H9 (cell line): ENCODE results near the gene DIAPH3. TPM values are rescaled to one million over a fixed set of nuclear protein-coding genes. Genes with fewer than 3 reads are reported as not detected.
A peak's percentile ranks its signal among the peaks of the same experiment; 100 is the strongest.

Source experiments
- DNase-seq: peaks from one replicate; pipeline ENCODE4 v3.0.0-alpha.2; 2017
- H2AFZ ChIP-seq: one replicate; pipeline ENCODE4 v1.6.1; 2013; ENCODE audit warnings: mild to moderate bottlenecking, low read length, control low read depth, moderate library complexity
- H2AK5ac ChIP-seq: 2 replicates; pipeline ENCODE4 v1.6.1; 2013; ENCODE audit warnings: low read length, control low read depth, mixed read lengths; ENCODE audit not compliant: insufficient read length
- H2BK120ac ChIP-seq: one replicate; pipeline ENCODE4 v1.6.1; 2013; ENCODE audit warnings: low read depth, mild to moderate bottlenecking, low read length, control low read depth, inconsistent platforms; ENCODE audit not compliant: poor library complexity, severe bottlenecking
- H2BK12ac ChIP-seq: 2 replicates; pipeline ENCODE4 v1.6.1; 2013; ENCODE audit warnings: low read length, control low read depth, mixed read lengths, low read depth; ENCODE audit not compliant: insufficient read length
- H2BK15ac ChIP-seq: 2 replicates; pipeline ENCODE4 v1.6.1; 2013; ENCODE audit warnings: low read depth, low read length, control low read depth
- H2BK20ac ChIP-seq: one replicate; pipeline ENCODE4 v1.6.1; 2013; ENCODE audit warnings: low read depth, mild to moderate bottlenecking, low read length, control low read depth, inconsistent platforms; ENCODE audit not compliant: poor library complexity, severe bottlenecking
- H2BK5ac ChIP-seq: 2 replicates; pipeline ENCODE4 v1.6.1; 2013; ENCODE audit warnings: low read length, control low read depth, mixed read lengths; ENCODE audit not compliant: insufficient read length
- H3K14ac ChIP-seq: 2 replicates; pipeline ENCODE4 v1.6.1; 2013; ENCODE audit warnings: low read length, control low read depth; ENCODE audit not compliant: insufficient read depth
- H3K18ac ChIP-seq: 2 replicates; pipeline ENCODE4 v1.6.1; 2013; ENCODE audit warnings: low read depth, mild to moderate bottlenecking, mixed read lengths, low read length, control low read depth; ENCODE audit not compliant: insufficient read length
- H3K23ac ChIP-seq: 2 replicates; pipeline ENCODE4 v1.6.1; 2013; ENCODE audit warnings: low read length, control low read depth, mixed read lengths, low read depth; ENCODE audit not compliant: insufficient read length
- H3K23me2 ChIP-seq: 2 replicates; pipeline ENCODE4 v1.6.1; 2013; ENCODE audit warnings: low read depth, mild to moderate bottlenecking, mixed read lengths, low read length, control low read depth; ENCODE audit not compliant: insufficient read length, poor library complexity, severe bottlenecking
- H3K27ac ChIP-seq: 2 replicates; pipeline ENCODE4 v1.5.1; 2013; ENCODE audit warnings: low read length, control low read depth, mixed read lengths, low read depth; ENCODE audit not compliant: insufficient read length
- H3K27me3 ChIP-seq: 2 replicates; pipeline ENCODE4 v1.6.1; 2013; ENCODE audit warnings: low read length, control low read depth, inconsistent platforms; ENCODE audit not compliant: insufficient read depth
- H3K4ac ChIP-seq: 2 replicates; pipeline ENCODE4 v1.6.1; 2013; ENCODE audit warnings: low read depth, mild to moderate bottlenecking, control low read depth, inconsistent platforms, low read length, moderate library complexity
- H3K4me1 ChIP-seq: 2 replicates; pipeline ENCODE4 v1.6.1; 2013; ENCODE audit warnings: low read length, control low read depth, inconsistent platforms; ENCODE audit not compliant: insufficient read depth
- H3K4me2 ChIP-seq: 2 replicates; pipeline ENCODE4 v1.6.1; 2013; ENCODE audit warnings: low read length, control low read depth, mixed read lengths; ENCODE audit not compliant: insufficient read length, insufficient read depth
- H3K56ac ChIP-seq: 2 replicates; pipeline ENCODE4 v1.6.1; 2013; ENCODE audit warnings: low read depth, mild to moderate bottlenecking, mixed read lengths, low read length, control low read depth; ENCODE audit not compliant: insufficient read length
- H3K79me1 ChIP-seq: 2 replicates; pipeline ENCODE4 v1.6.1; 2013; ENCODE audit warnings: low read depth, mild to moderate bottlenecking, moderate library complexity, low read length, control low read depth, inconsistent platforms; ENCODE audit not compliant: insufficient read depth, poor library complexity, severe bottlenecking
- H3K79me2 ChIP-seq: 2 replicates; pipeline ENCODE4 v1.6.1; 2013; ENCODE audit warnings: low read length, control low read depth, inconsistent platforms; ENCODE audit not compliant: insufficient read depth
- H3K9ac ChIP-seq: 2 replicates; pipeline ENCODE4 v1.6.1; 2013; ENCODE audit warnings: low read length, control low read depth, mixed read lengths; ENCODE audit not compliant: insufficient read length; ENCODE audit errors: extremely low read depth
- H3K9me3 ChIP-seq: one replicate; pipeline ENCODE4 v1.6.1; 2013; ENCODE audit warnings: low read depth, low read length, inconsistent platforms; ENCODE audit not compliant: control insufficient read depth
- H3T11ph ChIP-seq: one replicate; pipeline ENCODE4 v1.6.1; 2013; ENCODE audit warnings: mild to moderate bottlenecking, low read length, control low read depth, inconsistent platforms
- H4K20me1 ChIP-seq: one replicate; pipeline ENCODE4 v1.6.1; 2013; ENCODE audit not compliant: control insufficient read depth, insufficient read length, insufficient read depth
- H4K5ac ChIP-seq: 2 replicates; pipeline ENCODE4 v1.6.1; 2013; ENCODE audit warnings: low read depth, mild to moderate bottlenecking, mixed read lengths, low read length, control low read depth; ENCODE audit not compliant: insufficient read length
- H4K8ac ChIP-seq: replicated peaks from 2 replicates; pipeline ENCODE4 v1.6.1; 2013; ENCODE audit warnings: low read length, control low read depth, mixed read lengths, low read depth; ENCODE audit not compliant: insufficient read length
- H4K91ac ChIP-seq: 2 replicates; pipeline ENCODE4 v1.6.1; 2013; ENCODE audit warnings: low read depth, mild to moderate bottlenecking, moderate library complexity, mixed read lengths, low read length, control low read depth; ENCODE audit not compliant: insufficient read length
- H3K27ac Mint-ChIP-seq, 3 experiments: 2 replicates in 2 of 3; 3 replicates in 1 of 3; pipeline ENCODE4 v1.8.0; 2020 to 2021; ENCODE audit warnings: mixed read lengths in 3 of 3, mild to moderate bottlenecking in 1 of 3, moderate library complexity in 1 of 3
- H3K27me3 Mint-ChIP-seq: 2 replicates; pipeline ENCODE4 v1.8.0; 2021; ENCODE audit warnings: low read depth, mild to moderate bottlenecking, moderate library complexity, mixed read lengths
- H3K36me3 Mint-ChIP-seq, 3 experiments: 2 replicates in 2 of 3; 3 replicates in 1 of 3; pipeline ENCODE4 v1.8.0; 2020 to 2021; ENCODE audit warnings: low read depth in 3 of 3, mixed read lengths in 3 of 3; ENCODE audit not compliant: insufficient read depth in 1 of 3
- H3K4me1 Mint-ChIP-seq, 2 experiments: 2 replicates each; pipeline ENCODE4 v1.8.0; 2020; ENCODE audit warnings: mixed read lengths in 2 of 2
- H3K4me3 Mint-ChIP-seq, 2 experiments: 2 replicates in 1 of 2; 3 replicates in 1 of 2; pipeline ENCODE4 v1.8.0; 2020 to 2021; ENCODE audit warnings: mild to moderate bottlenecking in 2 of 2, mixed read lengths in 2 of 2, moderate library complexity in 1 of 2
- H3K9me3 Mint-ChIP-seq, 2 experiments: 2 replicates in 1 of 2; 3 replicates in 1 of 2; pipeline ENCODE4 v1.8.0; 2020; ENCODE audit warnings: mild to moderate bottlenecking in 2 of 2, mixed read lengths in 2 of 2, moderate library complexity in 1 of 2
- CTCF ChIP-seq: fragments of 200-600 bp; sonication (generic); conservative IDR thresholded peaks from 3 replicates; pipeline ENCODE4 v1.8.0; 2021; ENCODE audit warnings: antibody characterized with exemption, mild to moderate bottlenecking
- total RNA-seq: library from RNA; stranded (reverse); gene quantifications from 2 replicates; pipeline ENCODE4 v1.2.1, GENCODE V29; 2021

Gene DIAPH3
- total RNA-seq, 1 experiment from 2014 or later, result 23.1 TPM

- Histone ChIP-seq H3K14ac (no peak overlapping the region), H3K23ac (no peak overlapping the region), H3K18ac (no peak overlapping the region), H3K56ac (no peak overlapping the region), H3K4ac (no peak overlapping the region), H4K5ac (no peak overlapping the region), H2BK20ac (no peak overlapping the region), H4K20me1 (no peaks in the 10 kb centered on the region), H4K8ac (no peak overlapping the region), H3K27ac (no peak overlapping the region), H3K9me3 (no peaks in the 10 kb centered on the region), H3K79me2 (peaks cover 28% of the 10 kb centered on the region; the same call in 1 of the 2 replicates), H3K4me2 (no peak overlapping the region), H4K91ac (no peak overlapping the region), H2BK120ac (no peak overlapping the region), H2BK15ac (no peak overlapping the region), H3K23me2 (peaks cover 6% of the 10 kb centered on the region), H3K27me3 (no peaks in the 10 kb centered on the region), H3T11ph (no peak overlapping the region), H3K79me1 (no peaks in the 10 kb centered on the region), H3K4me1 (peaks cover 5% of the 10 kb centered on the region), H2AK5ac (no peak overlapping the region), H2BK12ac (no peak overlapping the region), H2BK5ac (no peak overlapping the region), H3K9ac (no peak overlapping the region), H2AFZ (no peak overlapping the region)
- Mint-ChIP-seq H3K27ac (no peak overlapping the region), H3K36me3 (peaks cover 10 to 32% (median 20%) of the 10 kb centered on the region in 3 experiments), H3K4me3 (peak overlapping the region; percentile 90 to 96; a peak in 4 of 5 replicates), H3K4me1 (peaks cover 52 to 53% of the 10 kb centered on the region in 2 experiments), H3K9me3 (no peaks in the 10 kb centered on the region; a peak in 1 of 5 replicates), H3K27me3 (no peaks in the 10 kb centered on the region)
- no peak for DNase-seq
- no peak for TF ChIP-seq CTCF
Observed at GRCh38 chr13:60162096-60162495, 1.6 kb downstream of the DIAPH3 start.
